Osteocyte (in vitro differentiated cells): ENCODE measurements around the gene DRD3. TPM values are rescaled to one million over a fixed set of nuclear protein-coding genes. Genes with fewer than 3 reads are reported as not detected.

Experiments used
- DNase-seq: peaks from one replicate; pipeline ENCODE4 v3.0.0; 2021; ENCODE audit warnings: mixed read lengths; ENCODE audit not compliant: unreplicated experiment; ENCODE audit errors: extremely low spot score
- H3K27ac Mint-ChIP-seq: one replicate; pipeline ENCODE4 v1.8.0; 2021; ENCODE audit warnings: mild to moderate bottlenecking, mixed read lengths; ENCODE audit not compliant: unreplicated experiment
- H3K27me3 Mint-ChIP-seq: one replicate; pipeline ENCODE4 v1.8.0; 2021; ENCODE audit warnings: mixed read lengths; ENCODE audit not compliant: unreplicated experiment
- H3K36me3 Mint-ChIP-seq: one replicate; pipeline ENCODE4 v1.8.0; 2021; ENCODE audit warnings: mixed read lengths; ENCODE audit not compliant: unreplicated experiment
- H3K4me1 Mint-ChIP-seq: one replicate; pipeline ENCODE4 v1.8.0; 2021; ENCODE audit warnings: mixed read lengths; ENCODE audit not compliant: unreplicated experiment
- H3K4me3 Mint-ChIP-seq: one replicate; pipeline ENCODE4 v1.8.0; 2021; ENCODE audit warnings: mild to moderate bottlenecking, moderate library complexity, mixed read lengths; ENCODE audit not compliant: unreplicated experiment
- H3K9me3 Mint-ChIP-seq: one replicate; pipeline ENCODE4 v1.8.0; 2021; ENCODE audit warnings: mixed read lengths; ENCODE audit not compliant: unreplicated experiment
- CTCF ChIP-seq: fragments of 200-600 bp; sonication (generic); IDR thresholded peaks from 2 replicates; pipeline ENCODE4 v1.5.0; 2021; ENCODE audit warnings: antibody characterized with exemption, mild to moderate bottlenecking, moderate library complexity
- total RNA-seq: library from RNA; stranded (reverse); gene quantifications from 2 replicates; pipeline ENCODE4 v1.2.1, GENCODE V29; 2021

DRD3 gene
- total RNA-seq, 1 donor from 2014 or later = not detected

GRCh38 chr3:114192136-114192535 lies 13.3 kb upstream of the DRD3 start:
- H3K4me1 Mint-ChIP-seq = no peaks in the 10 kb centered on the region
- no peak overlapping the region for H3K4me3 Mint-ChIP-seq
- DNase-seq = no peak
- peaks cover 5% of the 10 kb centered on the region for H3K27me3 Mint-ChIP-seq
- no peak overlapping the region for H3K27ac Mint-ChIP-seq
- H3K36me3 Mint-ChIP-seq = no peaks in the 10 kb centered on the region
- TF ChIP-seq CTCF = no peak
- no peaks in the 10 kb centered on the region for H3K9me3 Mint-ChIP-seq

DNA sequence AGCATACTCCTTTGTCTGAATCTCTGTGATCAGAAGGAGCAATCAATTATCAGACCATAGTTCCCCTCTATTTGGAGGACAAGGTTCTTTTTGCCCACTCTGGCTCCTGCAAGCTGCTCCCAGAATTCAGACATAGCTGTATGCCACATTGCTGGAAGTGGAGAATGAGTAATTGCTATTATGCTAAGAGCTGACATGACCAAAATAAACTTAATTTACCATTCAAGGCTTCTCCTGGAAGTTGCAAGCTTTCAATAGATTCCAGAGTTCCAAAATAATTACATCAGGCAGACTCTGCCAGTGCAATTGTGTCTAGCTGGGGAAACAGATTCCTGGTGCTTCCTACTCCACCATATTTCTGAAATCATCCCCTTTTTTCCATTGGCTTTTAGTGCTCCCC lies 7.6 kb upstream of the DRD3 start:
- H3K4me1 Mint-ChIP-seq = no peaks in the 10 kb centered on the region
- peaks cover 12% of the 10 kb centered on the region for H3K27me3 Mint-ChIP-seq
- H3K4me3 Mint-ChIP-seq = no peak overlapping the region
- no peak for TF ChIP-seq CTCF
- no peak overlapping the region for H3K27ac Mint-ChIP-seq
- H3K36me3 Mint-ChIP-seq = no peaks in the 10 kb centered on the region
- H3K9me3 Mint-ChIP-seq = peaks cover 6% of the 10 kb centered on the region
- DNase-seq = no peak

DNA sequence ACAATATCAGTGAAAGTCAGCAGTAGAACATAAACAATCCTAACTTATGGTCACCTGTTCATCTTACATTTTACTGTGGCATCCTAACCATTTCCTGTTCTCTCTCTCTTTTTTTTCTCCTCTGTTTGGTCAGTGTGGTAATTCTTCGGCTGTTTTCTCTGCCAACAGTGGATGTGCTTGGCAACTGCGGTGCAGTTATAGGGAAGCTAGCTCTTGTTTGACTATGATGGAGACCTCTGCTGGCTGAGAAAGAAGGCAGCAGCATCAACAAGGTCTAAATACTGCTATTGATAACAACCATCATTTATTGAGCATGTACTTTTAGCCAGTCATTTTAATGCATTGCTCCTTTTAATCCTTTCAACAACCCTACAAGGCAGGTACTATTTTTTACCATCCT lies 723 bp upstream of the DRD3 start:
- H3K4me1 Mint-ChIP-seq = no peaks in the 10 kb centered on the region
- no peak overlapping the region for H3K4me3 Mint-ChIP-seq
- H3K27ac Mint-ChIP-seq = no peak overlapping the region
- no peak for DNase-seq
- no peaks in the 10 kb centered on the region for H3K36me3 Mint-ChIP-seq
- H3K9me3 Mint-ChIP-seq = peaks cover 3% of the 10 kb centered on the region
- H3K27me3 Mint-ChIP-seq = peaks cover 12% of the 10 kb centered on the region
- TF ChIP-seq CTCF = peak; percentile 20

DNA sequence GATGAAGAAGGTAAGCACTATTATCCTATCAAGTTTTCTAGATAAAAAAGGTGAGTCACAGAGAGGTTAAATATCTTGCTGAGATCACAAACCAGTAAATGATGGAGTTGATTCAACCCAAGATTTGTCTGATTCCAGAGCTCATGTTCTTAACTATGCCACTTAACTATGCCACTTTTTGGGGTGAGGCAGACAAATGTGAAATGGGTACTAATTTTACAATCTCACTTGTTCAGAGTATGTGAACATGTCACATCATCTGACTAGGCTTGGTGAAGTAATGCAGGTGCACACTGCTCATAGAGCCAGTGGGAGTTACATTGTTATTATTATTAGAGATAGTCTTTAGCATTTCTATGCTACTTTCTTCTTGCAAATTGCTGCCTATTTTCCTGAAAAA lies 2.0 kb downstream of the DRD3 start:
- Mint-ChIP-seq H3K9me3 (peaks cover 3% of the 10 kb centered on the region), H3K27ac (no peak overlapping the region), H3K36me3 (no peaks in the 10 kb centered on the region), H3K4me1 (no peaks in the 10 kb centered on the region), H3K4me3 (no peak overlapping the region), H3K27me3 (peaks cover 3% of the 10 kb centered on the region)
- no peak for TF ChIP-seq CTCF
- no peak for DNase-seq

- Mint-ChIP-seq H3K4me1 (no peaks in the 10 kb centered on the region), H3K4me3 (no peak overlapping the region), H3K36me3 (no peaks in the 10 kb centered on the region), H3K27me3 (peaks cover 3% of the 10 kb centered on the region), H3K9me3 (peaks cover 3% of the 10 kb centered on the region), H3K27ac (no peak overlapping the region)
- TF ChIP-seq CTCF = no peak
- no peak for DNase-seq
These were observed 2.4 kb downstream of the DRD3 start for GRCh38 chr3:114176487-114176886.
